Measurements from ENCODE around the gene ALG10. TPM values are rescaled to one million over a fixed set of nuclear protein-coding genes. Genes with fewer than 3 reads are reported as not detected.
"Not testable (repeated sequence)": the region's sequence is repeated elsewhere in the genome, so short reads cannot be mapped to it uniquely, and the experiment has no call there.

Gene ALG10
- total and polyA plus RNA-seq, 2 experiments from 2014 or later: 1.4 to 7.7 TPM

GRCh38 chr12:33994857-33995808 is 27.2 kb upstream of the ALG10 start:
- Histone ChIP-seq H3K4me1 (ENCODE audit: low read depth) (no peaks in the 10 kb centered on the region), H3K4me3 (no peak overlapping the region), H3K9me3 (ENCODE audit: low read depth) (no peaks in the 10 kb centered on the region), H3K27me3 (no peaks in the 10 kb centered on the region), H3K36me3 (no peaks in the 10 kb centered on the region), H3K27ac (no peak overlapping the region)
- no peak for TF ChIP-seq CTCF (IDR thresholded peaks at IDR 0.05; ENCODE audit: low read depth, low read length)
- no peak for DNase-seq (ENCODE audit: low read depth in 1 of 2, low spot score in 1 of 2)

GRCh38 chr12:34008835-34009234 is 13.5 kb upstream of the ALG10 start:
- not testable (repeated sequence) for H3K4me3 ChIP-seq; H3K9me3 ChIP-seq (ENCODE audit: low read depth); H3K4me1 ChIP-seq (ENCODE audit: low read depth); H3K36me3 ChIP-seq; H3K27ac ChIP-seq; H3K27me3 ChIP-seq; DNase-seq (ENCODE audit: low read depth in 1 of 2, low spot score in 1 of 2)

- Histone ChIP-seq H3K4me1 (ENCODE audit: low read depth) (peaks cover 4% of the 10 kb centered on the region), H3K27ac (no peak overlapping the region), H3K36me3 (no peaks in the 10 kb centered on the region), H3K9me3 (ENCODE audit: low read depth) (no peaks in the 10 kb centered on the region), H3K4me3 (no peak overlapping the region), H3K27me3 (no peaks in the 10 kb centered on the region)
- no peak for DNase-seq (ENCODE audit: low read depth in 1 of 2, low spot score in 1 of 2)
- TF ChIP-seq CTCF (IDR thresholded peaks at IDR 0.05; ENCODE audit: low read depth, low read length): no peak
Measured at GRCh38 chr12:34016361-34016760, 5.9 kb upstream of the ALG10 start.

GRCh38 chr12:34021071-34021470 is 1.2 kb upstream of the ALG10 start:
- H3K4me1 ChIP-seq (ENCODE audit: low read depth): peaks cover 9% of the 10 kb centered on the region
- no peak for DNase-seq (ENCODE audit: low read depth in 1 of 2, low spot score in 1 of 2)
- H3K27ac ChIP-seq: peak overlapping the region; percentile 91
- H3K9me3 ChIP-seq (ENCODE audit: low read depth): no peaks in the 10 kb centered on the region
- TF ChIP-seq CTCF (IDR thresholded peaks at IDR 0.05; ENCODE audit: low read depth, low read length): no peak
- no peak overlapping the region for H3K4me3 ChIP-seq
- H3K36me3 ChIP-seq: no peaks in the 10 kb centered on the region
- H3K27me3 ChIP-seq: no peaks in the 10 kb centered on the region

DNA sequence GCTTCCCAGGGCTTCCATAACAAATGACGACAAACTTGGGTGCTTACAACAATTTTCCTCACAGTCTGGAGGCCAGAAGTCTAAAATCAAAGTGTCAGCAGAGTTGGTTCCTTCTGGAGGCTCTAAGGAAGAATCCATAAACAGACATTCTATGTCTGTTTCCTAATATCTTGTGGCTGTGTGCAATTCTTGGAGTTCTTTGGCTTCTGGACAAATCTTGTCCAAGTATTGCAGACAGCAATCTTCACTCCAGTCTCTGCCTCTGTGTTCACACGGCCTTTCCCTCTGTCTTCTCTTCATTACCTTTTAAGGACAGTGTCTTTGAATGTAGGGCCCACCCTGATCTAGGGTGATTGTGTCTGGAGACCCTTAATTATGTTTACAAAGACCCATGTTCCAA is 5.4 kb downstream of the ALG10 start:
- H3K4me3 ChIP-seq; H3K9me3 ChIP-seq (ENCODE audit: low read depth); H3K36me3 ChIP-seq; H3K27ac ChIP-seq; H3K27me3 ChIP-seq; H3K4me1 ChIP-seq (ENCODE audit: low read depth): not testable (repeated sequence)
- DNase-seq (ENCODE audit: low read depth in 1 of 2, low spot score in 1 of 2): peak in 1 of 2 donors; percentile 61

DNA sequence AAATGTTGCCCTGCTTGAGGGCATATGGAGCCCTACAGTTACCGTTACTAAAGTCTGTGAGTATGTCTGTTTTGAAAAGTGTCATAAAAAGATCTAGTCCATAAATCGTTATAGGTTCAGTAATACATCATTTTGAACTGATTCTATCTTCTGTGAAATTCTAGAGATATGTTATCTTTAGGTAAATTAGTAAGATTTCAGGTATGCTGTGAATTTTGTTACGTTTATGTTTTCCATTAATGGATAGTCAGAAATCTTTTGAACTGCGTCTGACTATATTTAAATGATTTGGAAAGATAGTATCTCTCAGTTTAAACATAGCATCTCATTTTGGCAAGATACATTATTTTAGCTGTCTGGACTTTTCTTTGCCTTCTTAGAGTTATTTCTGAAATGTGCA is 8.3 kb downstream of the ALG10 start:
- H3K36me3 ChIP-seq: peaks cover 2% of the 10 kb centered on the region
- no peak for TF ChIP-seq CTCF (IDR thresholded peaks at IDR 0.05; ENCODE audit: low read depth, low read length)
- no peaks in the 10 kb centered on the region for H3K9me3 ChIP-seq (ENCODE audit: low read depth)
- H3K4me1 ChIP-seq (ENCODE audit: low read depth): no peaks in the 10 kb centered on the region
- H3K27me3 ChIP-seq: no peaks in the 10 kb centered on the region
- DNase-seq (ENCODE audit: low read depth in 1 of 2, low spot score in 1 of 2): no peak
- no peak overlapping the region for H3K4me3 ChIP-seq
- no peak overlapping the region for H3K27ac ChIP-seq
